NCI-H2171 treated with DMSO at 0.1 percent for 48 hours (cell line): ENCODE measurements around the gene GNAZ.
A peak's percentile ranks its signal among the peaks of the same experiment; 100 is the strongest.

Experiments used
- DNase-seq: peaks from one replicate; lab custom pipeline; 2025; lab: John Stamatoyannopoulos, UW

Gene GNAZ

GRCh38 chr22:23119494-23120414, 49.4 kb downstream of the GNAZ start:
- DNase-seq, result no peak

GRCh38 chr22:23120415-23120899, 50.1 kb downstream of the GNAZ start:
- DNase-seq, result no peak

- no peak for DNase-seq
These were observed 50.7 kb downstream of the GNAZ start for GRCh38 chr22:23121000-23121421.

- DNase-seq, result no peak
These were observed 51.1 kb downstream of the GNAZ start for GRCh38 chr22:23121424-23121823.

GRCh38 chr22:23122216-23122957, 52.1 kb downstream of the GNAZ start:
- no peak for DNase-seq

GRCh38 chr22:23122992-23123803, 52.9 kb downstream of the GNAZ start:
- DNase-seq, result no peak

GRCh38 chr22:23123804-23124254, 53.5 kb downstream of the GNAZ start:
- no peak for DNase-seq

- DNase-seq, result no peak
These were observed 54.5 kb downstream of the GNAZ start for GRCh38 chr22:23124611-23125511.

GRCh38 chr22:23125512-23126103, 55.3 kb downstream of the GNAZ start:
- no peak for DNase-seq

- DNase-seq, result no peak
These were observed 56.1 kb downstream of the GNAZ start for GRCh38 chr22:23126165-23127054.

GRCh38 chr22:23127055-23127756, 56.9 kb downstream of the GNAZ start:
- DNase-seq, result no peak

GRCh38 chr22:23127788-23128187, 57.5 kb downstream of the GNAZ start:
- DNase-seq, result no peak

GRCh38 chr22:23128269-23129108, 58.2 kb downstream of the GNAZ start:
- DNase-seq, result peak; percentile 94

- DNase-seq, result no peak
These were observed 58.8 kb downstream of the GNAZ start for GRCh38 chr22:23129149-23129548.

GRCh38 chr22:23130697-23131096, 60.4 kb downstream of the GNAZ start:
- DNase-seq, result no peak

GRCh38 chr22:23131931-23132330, 61.6 kb downstream of the GNAZ start:
- DNase-seq, result no peak

- DNase-seq, result no peak
These were observed 62.2 kb downstream of the GNAZ start for GRCh38 chr22:23132376-23133091.
